HCT116 (cell line): ENCODE data around the gene DDN.

Source experiments
- CEBPB ChIP-seq: IDR thresholded peaks from 2 replicates; pipeline ENCODE4 v1.6.1; 2012; ENCODE audit warnings: low read depth
- CTCF ChIP-seq, 3 experiments: fragments of 200-600 bp in 1 of 3; sonication (generic) in 1 of 3; IDR thresholded peaks in 2 of 3; conservative IDR thresholded peaks in 1 of 3; 2 replicates each; pipeline ENCODE4 v1.5.1; 2012 to 2017; ENCODE audit warnings: low read depth in 2 of 3, low read length in 2 of 3, antibody characterized with exemption in 1 of 3, borderline replicate concordance in 1 of 3, control low read depth in 1 of 3, mild to moderate bottlenecking in 1 of 3, mixed read lengths in 1 of 3, mixed run types in 1 of 3, moderate library complexity in 1 of 3; ENCODE audit not compliant: insufficient read depth in 1 of 3
- EZH2 ChIP-seq: fragments of 200-600 bp; sonication (generic); IDR thresholded peaks from 2 replicates; pipeline ENCODE4 v1.6.1; 2017; ENCODE audit warnings: antibody characterized with exemption, mixed run types
- JUND ChIP-seq: IDR thresholded peaks from 2 replicates; pipeline ENCODE4 v1.6.1; 2012
- POLR2AphosphoS5 ChIP-seq: IDR thresholded peaks from 2 replicates; pipeline ENCODE4 v1.6.1; 2011; ENCODE audit warnings: mild to moderate bottlenecking, low read depth, low read length, moderate library complexity
- ZBTB33 ChIP-seq: IDR thresholded peaks from 2 replicates; pipeline ENCODE4 v1.6.1; 2011; ENCODE audit warnings: mild to moderate bottlenecking, low read length, moderate library complexity; ENCODE audit not compliant: insufficient replicate concordance; ENCODE audit errors: extremely low read depth
- ZFX ChIP-seq: fragments of 450-650 bp; IDR thresholded peaks from 2 replicates; pipeline ENCODE4 v1.6.1; 2017

- TF ChIP-seq CTCF (IDR thresholded peaks at IDR 0.05 in 2 of 3, conservative IDR thresholded peaks at IDR 0.05 in 1 of 3; ENCODE audit: borderline replicate concordance in 1 of 3, insufficient read depth in 1 of 3, low read depth in 2 of 3, low read length in 2 of 3) (no peak), ZBTB33 (no peak), EZH2 (no peak), CEBPB (no peak), ZFX (no peak), JUND (no peak), POLR2AphosphoS5 (no peak)
Observed at GRCh38 chr12:48947727-48948126, 51.4 kb downstream of the DDN start.
